SK-N-DZ (cell line): Measurements from ENCODE around the gene FAM120AOS.

ENCODE experiments used
- DNase-seq: peaks from one replicate; pipeline ENCODE4 v3.0.0-alpha.2; 2015; ENCODE audit warnings: low spot score

FAM120AOS gene

DNA sequence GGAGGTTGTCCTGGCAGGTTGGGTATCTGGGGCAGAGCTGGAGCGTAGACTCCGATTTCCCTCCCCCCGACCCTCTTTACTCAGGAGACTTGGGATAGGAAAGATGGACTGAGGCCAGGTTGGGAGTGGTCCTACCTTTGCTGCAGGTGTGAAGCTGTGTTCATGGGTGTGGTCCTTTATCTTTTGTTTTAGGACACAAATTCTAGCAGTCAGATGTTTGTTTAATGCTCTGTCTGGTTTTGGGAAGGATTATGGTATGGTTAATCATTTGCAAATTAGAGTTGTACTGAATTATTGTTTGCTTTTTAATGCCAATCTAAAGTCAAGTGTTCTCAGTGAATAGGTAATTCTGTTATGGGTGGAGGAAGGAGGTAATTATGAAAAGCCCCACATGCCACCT lies 14.1 kb upstream of the FAM120AOS start:
- DNase-seq, result no peak

DNA sequence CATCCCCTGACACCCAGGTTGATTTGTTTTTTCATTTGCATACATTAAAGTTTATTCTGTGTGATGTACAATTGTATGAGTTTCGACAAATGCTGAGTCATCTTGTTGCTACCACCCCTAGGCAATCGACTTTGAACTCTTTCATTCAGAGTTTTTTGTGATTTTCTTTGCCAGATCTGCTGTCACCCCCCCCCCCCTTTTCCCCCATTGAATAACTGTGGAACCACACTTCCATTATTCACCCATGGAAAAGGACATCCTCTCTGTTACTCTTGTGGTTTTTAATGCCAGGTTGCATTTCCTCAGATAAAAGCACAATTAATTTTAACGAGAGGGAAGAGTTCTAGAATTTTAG lies 13.7 kb upstream of the FAM120AOS start:
- no peak for DNase-seq

DNA sequence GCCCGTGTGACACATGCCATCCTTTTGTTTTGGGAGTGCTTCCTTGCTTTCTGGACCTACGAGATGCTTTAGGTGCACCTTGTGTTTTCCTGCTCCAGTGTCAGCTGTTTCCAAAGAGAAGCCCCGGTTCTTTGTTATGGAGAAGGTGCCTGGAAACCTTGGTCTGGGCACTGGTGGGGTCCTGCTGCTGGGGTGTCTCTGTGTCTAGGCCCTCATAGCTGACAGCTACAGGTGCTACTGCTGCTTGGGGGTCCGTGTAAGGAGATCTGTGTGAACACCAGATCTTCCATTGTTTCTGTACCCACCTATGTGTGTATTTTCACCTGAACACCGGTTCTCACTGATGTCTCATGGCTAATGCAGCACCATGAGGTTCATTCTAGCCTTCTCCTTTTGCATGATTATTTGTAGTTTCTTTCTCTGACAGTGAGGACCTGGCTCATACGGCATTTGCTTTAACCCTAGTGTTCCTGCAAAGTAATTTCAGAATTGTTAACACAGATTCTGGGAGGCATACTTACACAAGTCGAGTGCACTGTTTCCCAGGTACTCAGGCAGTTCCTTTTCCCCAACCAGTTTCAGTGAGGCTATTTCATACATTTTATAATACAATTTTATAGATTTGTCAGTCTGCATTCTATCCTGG lies 13.2 kb upstream of the FAM120AOS start:
- DNase-seq, result no peak

DNA sequence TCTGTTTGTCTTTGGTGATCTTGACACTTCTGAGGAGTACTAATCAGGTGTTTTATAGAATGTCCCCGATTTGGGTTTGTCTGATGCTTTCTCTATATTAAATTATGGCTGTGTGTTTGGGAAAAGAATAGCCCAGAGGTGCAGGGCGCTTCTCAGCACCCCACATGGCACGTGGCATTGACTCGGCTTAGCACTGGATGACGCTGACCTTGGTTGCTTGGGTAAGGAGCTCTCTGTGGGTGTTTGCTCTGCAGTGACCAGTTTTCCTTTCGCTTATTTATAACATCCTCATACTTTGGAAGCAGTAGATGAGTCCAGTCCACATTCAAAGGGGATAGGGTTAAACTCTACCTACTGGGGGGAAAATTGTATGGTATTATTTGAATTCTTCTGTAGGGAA lies 12.5 kb upstream of the FAM120AOS start:
- DNase-seq, result no peak

DNA sequence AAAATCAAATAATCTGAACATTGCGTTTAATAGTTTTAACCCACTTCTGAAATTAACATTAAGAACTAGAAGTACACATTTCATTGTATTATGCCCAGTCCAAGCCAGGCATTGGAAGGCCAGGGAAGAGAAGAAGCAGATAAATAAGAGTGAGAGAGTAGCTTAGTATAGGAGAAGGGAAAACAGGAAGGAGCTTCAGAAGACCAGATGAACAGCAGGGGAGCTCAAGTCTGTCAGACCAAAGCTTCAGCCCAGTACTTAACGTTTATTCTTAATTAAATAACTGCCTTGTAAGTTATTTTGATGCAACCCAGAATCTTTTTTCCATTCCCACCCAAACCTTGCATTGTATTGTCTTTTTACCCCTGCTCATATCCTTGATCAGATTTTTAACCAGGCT lies 11.5 kb upstream of the FAM120AOS start:
- peak; percentile 3 for DNase-seq

DNA sequence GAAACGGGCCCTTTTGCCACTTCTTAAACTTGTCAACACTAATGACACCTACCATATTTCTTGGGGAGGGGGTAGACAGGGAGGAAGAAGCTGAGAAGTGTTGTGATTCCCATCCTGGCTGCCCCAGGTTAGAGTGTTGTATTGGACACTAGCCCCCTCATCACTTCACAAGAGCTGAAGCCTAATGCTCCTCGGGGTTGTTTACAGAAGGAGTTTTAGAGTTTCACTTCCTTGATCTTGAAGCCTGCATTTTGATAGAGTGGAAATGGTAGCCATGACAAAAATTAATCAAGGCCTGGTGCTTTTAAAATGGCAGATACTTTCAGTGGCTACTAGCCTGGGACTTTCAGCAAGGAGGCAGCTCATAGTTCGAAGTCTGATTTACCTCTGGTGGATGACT lies 11.0 kb upstream of the FAM120AOS start:
- DNase-seq, result no peak

DNA sequence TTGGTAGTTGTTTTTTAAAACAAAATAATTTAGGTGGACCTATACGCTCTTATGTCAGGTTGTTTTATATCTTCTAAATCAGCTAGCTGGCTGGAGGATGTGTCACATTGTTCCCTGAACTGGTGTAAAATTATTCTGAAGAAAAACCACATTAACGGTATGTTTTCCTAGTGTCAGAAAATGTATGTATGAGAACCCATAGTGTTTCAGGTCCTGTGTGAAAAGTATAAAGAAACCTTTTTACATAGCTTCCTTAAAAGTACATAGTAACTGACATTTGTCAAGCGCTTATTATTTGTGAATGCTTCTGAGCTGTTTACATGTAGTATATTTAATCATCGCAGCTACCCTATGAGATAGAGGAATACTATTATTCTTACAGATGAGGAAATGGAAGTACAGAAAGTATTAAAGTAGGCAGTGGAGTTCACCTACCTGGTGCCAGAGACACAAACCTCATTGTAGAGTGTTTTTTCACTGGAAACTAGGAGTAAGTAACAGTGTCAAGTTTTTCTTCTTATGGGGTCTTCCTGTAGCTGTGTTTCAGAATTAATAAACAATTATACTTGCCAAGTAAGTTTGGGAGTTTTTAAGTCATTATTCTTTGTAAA lies 10.4 kb upstream of the FAM120AOS start:
- no peak for DNase-seq

DNA sequence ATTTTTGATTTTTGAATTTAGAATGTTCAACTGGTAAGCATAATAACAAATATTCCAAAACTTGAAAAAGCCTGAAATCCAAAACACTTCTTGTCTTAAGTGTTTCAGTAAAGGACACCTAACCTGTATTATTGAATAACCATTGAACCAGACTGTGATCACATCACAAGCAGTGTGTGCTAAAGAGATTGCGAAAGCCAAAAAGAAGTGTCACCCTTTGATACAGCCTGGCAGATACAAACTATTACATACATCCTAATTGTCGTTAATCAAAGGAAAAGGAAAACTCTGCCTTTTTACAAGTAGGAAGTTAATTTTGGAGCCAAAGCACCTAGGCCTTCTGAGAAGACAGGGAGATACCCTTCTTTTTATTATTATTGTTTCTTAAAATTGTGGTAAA lies 8.4 kb upstream of the FAM120AOS start:
- no peak for DNase-seq

DNA sequence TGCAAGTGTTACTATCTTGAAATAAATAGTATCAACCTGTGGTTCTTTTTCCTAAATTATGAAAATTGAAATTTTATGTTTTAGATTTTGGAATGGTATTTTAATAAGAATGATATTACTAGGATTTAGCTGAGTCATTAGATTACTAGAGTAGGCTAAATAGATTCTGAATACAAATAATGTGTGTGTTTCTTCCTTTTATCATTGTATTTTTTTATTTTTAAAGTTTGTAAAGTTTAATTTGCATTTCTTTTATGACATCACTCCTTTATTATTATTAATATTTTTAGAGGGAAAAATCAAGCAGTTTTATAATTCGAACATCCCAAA lies 8.0 kb upstream of the FAM120AOS start:
- no peak for DNase-seq

DNA sequence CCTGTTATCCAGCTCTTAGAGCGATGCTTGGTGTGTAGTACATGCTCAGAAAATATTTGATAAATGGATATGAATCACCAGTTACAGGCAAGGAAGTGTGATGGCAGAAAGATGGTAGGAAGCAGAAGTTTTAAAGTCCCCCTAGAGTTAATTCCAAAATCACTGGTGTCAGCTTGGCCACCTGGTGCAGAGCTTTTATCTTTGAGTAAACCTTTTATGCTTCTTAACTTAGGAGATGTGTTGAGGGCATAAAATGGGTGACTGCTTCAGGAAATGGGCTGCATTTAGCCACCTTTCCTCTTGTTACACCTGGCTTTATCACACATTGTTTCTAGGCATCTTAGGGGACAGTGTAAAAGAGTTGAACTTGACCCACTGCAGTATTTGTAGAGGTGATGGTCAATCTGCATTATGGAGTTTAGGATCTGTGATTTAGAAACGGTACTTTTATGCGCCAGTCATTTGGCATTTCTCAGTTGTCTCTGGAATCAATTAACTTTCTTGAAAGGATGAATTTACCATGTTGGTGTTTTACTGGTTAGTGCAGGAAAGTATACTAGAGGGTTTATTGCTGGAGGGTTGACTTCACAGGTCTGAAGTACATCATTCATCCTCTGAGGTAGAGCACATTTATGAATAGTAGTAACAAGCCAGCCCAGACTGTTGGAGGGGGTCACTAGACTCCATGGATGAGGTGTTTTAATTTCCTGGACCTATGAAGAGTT lies 7.5 kb upstream of the FAM120AOS start:
- no peak for DNase-seq

DNA sequence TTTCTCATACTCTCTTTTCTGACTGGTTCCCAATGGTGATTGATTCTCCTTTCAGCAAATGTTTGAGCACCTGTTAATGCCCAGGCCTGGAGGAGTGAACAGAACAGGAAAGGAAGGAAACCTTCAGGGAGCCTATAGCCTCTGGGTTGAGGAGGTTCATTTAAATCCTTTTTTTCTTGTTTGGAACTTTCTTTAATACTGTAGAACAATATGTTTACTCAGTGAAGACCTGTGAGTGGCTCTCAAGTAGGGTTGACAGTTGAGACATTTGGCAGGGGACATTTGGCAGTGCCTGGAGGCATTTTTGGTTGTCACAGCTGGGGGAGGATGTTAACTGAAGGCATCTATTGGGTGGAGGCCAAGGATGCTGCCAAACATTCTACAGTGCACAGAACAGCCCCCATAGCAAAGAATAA lies 6.1 kb upstream of the FAM120AOS start:
- DNase-seq, result no peak

DNA sequence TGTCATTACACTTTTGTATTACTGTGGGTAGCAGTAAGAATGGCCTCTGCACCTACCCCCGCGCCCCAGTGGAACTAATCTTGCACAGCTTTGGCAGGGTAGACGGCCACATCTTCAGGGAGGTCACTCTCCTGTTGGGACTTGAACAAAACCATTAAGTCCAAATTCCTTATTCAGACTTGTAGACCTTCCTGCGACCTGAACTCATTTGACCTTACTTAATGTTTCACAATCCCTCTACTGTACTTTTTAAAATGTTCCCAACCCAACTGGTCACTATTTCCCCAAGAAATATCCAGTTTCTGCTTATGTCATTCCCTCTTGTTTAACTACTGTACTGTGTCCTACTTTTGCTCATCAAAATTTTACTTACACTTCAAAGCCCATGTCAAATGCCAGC lies 5.3 kb upstream of the FAM120AOS start:
- no peak for DNase-seq

DNA sequence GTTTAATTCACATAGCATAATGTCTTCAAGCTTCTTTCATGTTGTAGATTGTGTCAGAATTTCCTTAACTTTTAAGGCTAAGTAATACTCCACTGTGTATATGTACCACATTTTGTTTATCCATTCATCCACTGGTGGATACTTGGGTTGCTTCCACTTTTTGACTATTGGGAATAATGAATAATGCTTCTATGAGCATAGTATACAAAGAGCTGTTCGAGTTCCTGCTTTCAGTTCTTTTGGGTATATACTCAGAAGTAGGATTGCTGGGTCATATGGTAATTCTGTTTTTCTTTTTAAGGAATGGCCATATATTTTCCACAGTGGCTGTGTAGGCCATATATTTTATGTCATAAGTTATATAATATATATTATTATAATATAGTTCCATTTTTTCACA lies 3.6 kb upstream of the FAM120AOS start:
- DNase-seq, result no peak

DNA sequence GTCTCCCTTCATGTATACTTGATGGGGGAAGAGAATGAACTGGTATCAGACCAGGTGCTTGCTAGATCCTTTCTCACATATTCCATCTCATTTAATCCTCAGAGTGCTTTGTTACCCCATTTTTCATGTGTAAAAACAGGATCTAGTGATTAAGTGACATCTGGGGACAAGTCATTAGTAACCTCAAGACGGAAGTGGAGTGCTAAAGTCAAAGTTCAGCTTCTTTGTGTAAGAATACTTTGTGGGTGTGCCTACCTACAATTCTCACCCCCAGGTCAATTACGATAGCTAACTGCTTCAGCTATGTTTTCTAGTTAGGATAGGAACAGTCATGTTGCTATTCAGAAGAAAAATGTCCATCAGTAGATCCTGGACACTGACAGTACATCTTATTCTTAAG lies 3.1 kb upstream of the FAM120AOS start:
- DNase-seq, result no peak

DNA sequence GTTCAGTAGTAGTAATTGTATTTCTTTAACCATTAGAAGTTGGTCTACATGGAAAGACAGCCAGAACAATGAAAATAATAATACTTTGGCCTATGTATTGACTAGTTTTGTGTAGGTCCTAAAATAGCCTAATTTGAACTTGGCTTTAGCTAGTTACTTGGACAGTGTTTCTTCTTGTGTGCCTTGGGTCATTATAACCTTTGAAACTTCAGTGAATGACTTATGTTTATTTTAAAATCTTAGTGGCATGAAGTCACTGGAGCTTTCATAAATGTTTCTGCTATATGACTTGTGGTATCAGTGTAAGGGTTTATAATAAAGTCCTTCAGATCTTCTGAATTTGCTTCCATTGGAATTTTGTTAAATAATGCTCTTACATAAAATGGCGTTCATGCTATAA lies 2.6 kb upstream of the FAM120AOS start:
- no peak for DNase-seq

DNA sequence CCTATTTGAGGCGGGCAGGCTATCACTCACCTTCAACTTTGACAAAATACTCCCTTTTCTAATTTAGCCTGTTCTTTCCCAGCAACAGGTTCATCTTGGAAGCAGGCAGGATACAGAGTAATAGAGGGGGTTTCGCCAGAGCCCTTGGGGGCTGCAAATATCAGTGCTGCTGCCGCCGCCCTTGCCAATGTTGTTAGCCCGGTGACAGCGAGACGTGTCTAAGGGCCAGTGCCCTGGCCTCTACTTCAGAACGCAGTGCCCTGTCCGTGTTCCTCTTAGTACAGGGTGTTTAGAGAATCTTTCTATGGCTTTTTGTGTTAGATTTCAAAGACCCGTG lies 703 bp downstream of the FAM120AOS start:
- no peak for DNase-seq

DNA sequence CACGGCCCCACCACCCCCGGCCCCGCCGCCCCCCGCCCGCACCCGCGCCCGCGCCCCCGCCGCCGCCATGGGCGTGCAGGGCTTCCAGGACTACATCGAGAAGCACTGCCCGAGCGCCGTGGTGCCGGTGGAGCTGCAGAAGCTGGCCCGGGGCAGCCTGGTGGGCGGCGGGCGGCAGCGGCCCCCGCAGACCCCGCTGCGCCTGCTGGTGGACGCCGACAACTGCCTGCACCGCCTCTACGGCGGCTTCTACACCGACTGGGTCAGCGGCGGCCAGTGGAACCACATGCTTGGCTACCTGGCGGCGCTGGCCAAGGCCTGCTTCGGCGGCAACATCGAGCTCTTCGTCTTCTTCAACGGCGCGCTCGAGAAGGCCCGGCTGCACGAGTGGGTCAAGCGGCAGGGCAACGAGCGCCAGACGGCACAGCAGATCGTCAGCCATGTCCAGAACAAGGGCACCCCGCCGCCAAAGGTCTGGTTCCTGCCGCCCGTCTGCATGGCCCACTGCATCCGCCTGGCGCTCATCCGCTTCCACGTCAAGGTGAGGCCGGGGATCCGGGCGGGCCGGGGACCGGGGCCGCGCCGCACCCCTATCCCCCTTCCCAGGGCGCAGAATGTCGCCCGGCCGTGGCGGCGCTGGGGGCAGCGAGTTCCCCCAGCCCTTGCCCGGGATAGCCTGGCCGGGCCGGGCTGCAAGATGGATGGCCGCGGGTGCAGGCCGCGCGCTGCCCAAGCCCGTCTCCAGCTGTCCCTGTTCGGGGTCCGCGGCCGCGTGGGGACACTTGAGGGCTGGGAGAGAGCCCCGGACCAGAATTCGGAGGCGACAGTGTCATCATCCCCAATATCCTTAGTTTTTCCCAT lies 1.3 kb downstream of the FAM120AOS start:
- DNase-seq, result peak; percentile 38

DNA sequence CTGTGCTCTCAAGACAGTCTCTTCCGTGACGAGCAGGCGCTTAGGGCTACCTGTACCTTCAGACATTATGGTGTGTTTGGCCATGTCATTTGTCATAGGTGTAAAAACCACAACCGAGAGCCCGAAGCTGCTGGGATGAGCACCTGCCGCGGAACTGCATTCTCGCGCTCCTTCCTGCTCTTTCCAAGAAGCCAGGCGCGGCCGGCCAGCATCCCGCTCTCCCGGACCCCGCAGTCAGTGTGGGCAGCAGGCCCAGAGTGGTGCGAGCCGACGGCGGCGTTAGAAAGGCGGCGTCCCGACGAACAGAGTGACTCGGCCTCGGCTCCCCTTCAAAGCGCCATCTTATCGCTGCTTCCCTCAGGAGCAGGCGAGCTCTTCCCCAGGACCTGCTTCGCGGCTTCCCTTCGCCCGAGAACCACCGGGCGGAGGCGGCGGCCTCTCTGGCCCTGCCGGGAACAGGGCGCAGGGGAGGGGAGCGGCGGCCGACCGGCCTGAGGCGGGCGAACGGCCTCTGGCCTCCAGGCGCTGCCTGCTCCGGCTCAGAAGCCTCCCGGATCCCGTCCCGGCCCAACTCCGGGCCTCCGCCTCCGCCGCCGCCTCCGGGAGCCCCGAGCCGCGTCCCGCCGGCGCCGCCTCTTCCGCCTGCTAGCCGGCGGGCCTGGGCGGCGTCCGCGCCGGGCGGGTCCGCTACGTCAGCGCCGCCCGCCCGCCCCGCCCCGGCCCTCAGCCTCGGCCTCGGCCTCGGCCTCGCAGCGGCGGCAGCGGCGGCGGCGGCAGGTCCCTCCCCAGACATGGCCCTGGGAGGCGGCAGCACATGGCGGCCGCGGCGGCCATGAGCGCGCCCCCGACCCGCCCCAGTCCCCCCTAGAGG lies 2.2 kb downstream of the FAM120AOS start, which contains the start of gene FAM120A:
Gene FAM120A (plus strand): TSS at position 741 of the 871 bp plus-strand sequence. CDS start 231 bp downstream, outside the sequence.
- DNase-seq, result peak; percentile 42

DNA sequence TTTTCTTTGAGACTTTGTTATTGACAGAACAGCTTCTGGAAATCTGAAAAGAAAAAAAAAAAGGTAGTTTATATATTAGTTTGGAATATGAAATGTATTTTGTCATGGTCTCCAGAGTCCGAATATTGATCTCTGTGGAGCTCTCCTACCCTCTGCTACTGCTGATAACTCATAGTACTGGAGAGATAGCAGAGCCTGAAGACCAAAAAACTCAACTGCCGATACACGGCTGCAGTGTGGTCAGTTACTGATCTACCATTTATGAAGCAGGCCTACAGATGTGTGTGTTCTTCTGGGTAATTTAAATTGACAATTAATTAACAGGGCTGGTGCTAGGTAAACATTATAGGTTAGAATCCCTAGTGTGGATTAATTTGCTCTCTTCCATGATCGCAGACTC lies 5.7 kb downstream of the FAM120AOS start:
- DNase-seq, result no peak

DNA sequence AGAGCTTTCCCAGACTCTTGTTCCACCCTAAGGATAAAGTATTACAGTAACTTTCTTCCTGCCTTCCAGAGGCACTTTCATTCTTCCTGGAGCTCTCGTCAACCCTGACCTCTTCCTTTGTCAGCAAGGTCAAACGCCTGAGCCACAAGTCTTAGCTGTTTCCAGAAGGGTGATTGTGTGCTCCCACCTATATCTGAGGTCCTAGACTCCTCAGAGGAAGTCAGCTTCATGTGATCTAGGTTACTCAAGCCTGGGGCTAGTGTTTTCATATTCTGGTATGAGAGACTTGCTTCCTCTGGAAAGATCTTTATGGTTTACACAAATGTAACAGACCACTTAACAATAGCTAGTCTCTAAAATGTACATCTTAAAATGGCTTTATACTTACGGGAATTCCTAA lies 7.3 kb downstream of the FAM120AOS start:
- no peak for DNase-seq

DNA sequence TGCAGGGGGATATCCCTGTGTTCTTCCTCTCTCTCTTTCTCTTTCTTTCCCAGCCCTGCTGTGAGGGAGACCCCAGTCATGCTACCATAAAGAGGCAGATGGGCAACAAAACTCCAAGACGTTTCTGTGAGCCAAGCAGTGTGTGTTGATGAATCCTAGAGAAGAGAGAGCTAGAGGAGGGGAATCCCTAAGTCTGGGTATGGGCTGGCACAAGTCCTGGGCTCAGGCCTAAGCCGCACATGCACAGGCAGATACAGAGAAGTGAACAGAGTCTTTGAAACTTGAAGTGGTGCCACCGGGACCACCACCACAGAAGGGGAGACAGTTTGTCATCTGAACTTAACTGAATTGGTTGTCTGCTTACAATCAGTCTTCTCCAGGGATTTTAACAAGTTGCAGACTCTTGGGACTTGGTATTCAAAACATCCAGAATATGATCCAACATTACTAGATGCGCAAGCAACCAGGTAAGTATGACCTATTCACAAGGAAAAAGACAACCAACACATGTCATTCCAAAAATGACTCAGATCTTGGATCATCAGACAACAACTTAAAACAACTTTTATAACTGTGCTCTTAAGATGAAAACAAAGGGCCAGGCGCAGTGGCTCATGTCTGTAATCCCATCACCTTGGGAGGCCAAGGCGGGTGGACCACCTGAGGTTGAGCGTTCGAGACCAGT lies 12.3 kb downstream of the FAM120AOS start:
- DNase-seq, result no peak
